A549 (cell line): Measurements from ENCODE around the gene UGT1A7. TPM values are rescaled to one million over a fixed set of nuclear protein-coding genes. Genes with fewer than 3 reads are reported as not detected.

Experiments
- ATAC-seq, 2 experiments: fragments of 200-7000 bp in 1 of 2; fragments of >200 bp in 1 of 2; cut with Nextera tagmentation in 1 of 2; cut with Tn5 transposase in 1 of 2; 3 replicates each; pipeline versions ENCODE4 v1.8.0 to v1.9.1; 2018 to 2020; ENCODE audit warnings: mild to moderate bottlenecking in 1 of 2, moderate library complexity in 1 of 2
- CTCF ChIA-PET: fragments of 300-600 bp; sonication (Branson Sonifier 250); formaldehyde crosslinking; extraction: SDS; loops from one replicate; lab custom pipeline; 2021; ENCODE audit warnings: antibody characterized with exemption, inconsistent platforms; lab: Yijun Ruan, JAX
- POLR2A ChIA-PET: fragments of 350-600 bp; formaldehyde crosslinking; extraction: SDS; loops from one replicate; lab custom pipeline; 2021; ENCODE audit warnings: antibody characterized with exemption, inconsistent platforms; lab: Yijun Ruan, JAX
- DNase-seq, 2 experiments: peaks; one replicate each; pipeline versions ENCODE4 v3.0.0 to v3.0.0-alpha.2; 2011 to 2016; ENCODE audit warnings: low read depth in 1 of 2, low spot score in 1 of 2
- FAIRE-seq: peaks from 2 replicates; lab custom pipeline; 2011; peaks lifted over from hg19 to GRCh38; lab: Jason Lieb, UNC
- H3K27ac ChIP-seq, 2 experiments: fragments of >200 bp; sonication (Bioruptor Twin); formaldehyde crosslinking; 3 replicates each; pipeline ENCODE4 v1.5.1; 2016 to 2017
- H3K4me1 ChIP-seq: fragments of >200 bp; sonication (Bioruptor Twin); formaldehyde crosslinking; 3 replicates; pipeline ENCODE4 v1.6.1; 2016
- H3K4me2 ChIP-seq: fragments of >200 bp; sonication (Bioruptor Twin); formaldehyde crosslinking; 3 replicates; pipeline ENCODE4 v1.6.1; 2016
- H3K4me3 ChIP-seq: fragments of >200 bp; sonication (Bioruptor Twin); formaldehyde crosslinking; 3 replicates; pipeline ENCODE4 v1.5.1; 2016
- H3K9me3 ChIP-seq: fragments of >200 bp; sonication (Bioruptor Twin); formaldehyde crosslinking; 3 replicates; pipeline ENCODE4 v1.6.1; 2016
- ATOH8 ChIP-seq: fragments of 250-450 bp; sonication (Bioruptor Pico); IDR thresholded peaks from 2 replicates; pipeline ENCODE4 v1.5.0; 2020; ENCODE audit warnings: low read depth, mild to moderate bottlenecking, moderate library complexity
- BCL3 ChIP-seq: fragments of >200 bp; sonication (Bioruptor Twin); formaldehyde crosslinking; IDR thresholded peaks from 3 replicates; pipeline ENCODE4 v1.6.1; 2016
- BHLHE40 ChIP-seq: IDR thresholded peaks from 2 replicates; pipeline ENCODE4 v1.6.1; 2012; ENCODE audit warnings: low read depth, low read length, inconsistent platforms
- CTCF ChIP-seq: fragments of >200 bp; sonication (Bioruptor Twin); formaldehyde crosslinking; IDR thresholded peaks from 3 replicates; pipeline ENCODE4 v1.5.1; 2016
- E2F6 ChIP-seq: IDR thresholded peaks from 2 replicates; pipeline ENCODE4 v1.6.1; 2012; ENCODE audit warnings: low read depth, borderline replicate concordance
- EHF ChIP-seq: fragments of 250-450 bp; sonication (Bioruptor Pico); IDR thresholded peaks from 2 replicates; pipeline ENCODE4 v1.5.0; 2020; ENCODE audit warnings: mild to moderate bottlenecking
- ELK1 ChIP-seq: fragments of 150-350 bp; IDR thresholded peaks from 2 replicates; pipeline ENCODE4 v1.6.1; 2014; ENCODE audit warnings: low read depth, mild to moderate bottlenecking, low read length
- FOSB ChIP-seq: fragments of 250-450 bp; sonication (Bioruptor Pico); IDR thresholded peaks from 2 replicates; pipeline ENCODE4 v1.5.0; 2020; ENCODE audit warnings: mild to moderate bottlenecking, moderate library complexity
- FOSL2 ChIP-seq, 2 experiments: fragments of 450-650 bp in 1 of 2; fragments of >200 bp in 1 of 2; sonication (Bioruptor Twin) in 1 of 2; formaldehyde crosslinking; IDR thresholded peaks; 2 replicates each; pipeline versions ENCODE4 v1.5.0 to v1.6.1; 2016 to 2020; ENCODE audit warnings: mild to moderate bottlenecking in 1 of 2, moderate library complexity in 1 of 2
- FOXS1 ChIP-seq: fragments of 250-450 bp; sonication (Bioruptor Pico); IDR thresholded peaks from 2 replicates; pipeline ENCODE4 v1.5.0; 2020; ENCODE audit warnings: mild to moderate bottlenecking, moderate library complexity
- GATA3 ChIP-seq: IDR thresholded peaks from 2 replicates; pipeline ENCODE4 v1.6.1; 2012; ENCODE audit warnings: borderline replicate concordance
- HDAC2 ChIP-seq: fragments of 200-600 bp; sonication (generic); IDR thresholded peaks from 2 replicates; pipeline ENCODE4 v1.6.1; 2016
- HES2 ChIP-seq: fragments of >200 bp; sonication (Bioruptor Twin); formaldehyde crosslinking; IDR thresholded peaks from 2 replicates; pipeline ENCODE4 v1.6.1; 2016
- HEYL ChIP-seq: fragments of 250-450 bp; sonication (Bioruptor Pico); IDR thresholded peaks from 2 replicates; pipeline ENCODE4 v1.8.0; 2021; ENCODE audit warnings: mild to moderate bottlenecking, moderate library complexity
- HMGXB4 ChIP-seq: fragments of 250-450 bp; sonication (Bioruptor Pico); IDR thresholded peaks from 2 replicates; pipeline ENCODE4 v1.5.0; 2021; ENCODE audit warnings: mild to moderate bottlenecking, moderate library complexity, borderline replicate concordance
- HOXA7 ChIP-seq: fragments of 250-450 bp; sonication (Bioruptor Pico); IDR thresholded peaks from 2 replicates; pipeline ENCODE4 v1.5.0; 2020; ENCODE audit warnings: mild to moderate bottlenecking, moderate library complexity
- HOXB13 ChIP-seq: fragments of 250-450 bp; sonication (Bioruptor Pico); IDR thresholded peaks from 2 replicates; pipeline ENCODE4 v1.5.0; 2020; ENCODE audit warnings: low read depth, mild to moderate bottlenecking, moderate library complexity
- HOXB5 ChIP-seq: fragments of 250-450 bp; sonication (Bioruptor Pico); IDR thresholded peaks from 2 replicates; pipeline ENCODE4 v1.5.0; 2020; ENCODE audit warnings: mild to moderate bottlenecking, moderate library complexity
- JUN ChIP-seq, 2 experiments: fragments of >200 bp; sonication (Bioruptor Twin); formaldehyde crosslinking; IDR thresholded peaks; 2 replicates in 1 of 2; 3 replicates in 1 of 2; pipeline ENCODE4 v1.6.1; 2016 to 2017
- NPAS2 ChIP-seq: fragments of 250-450 bp; sonication (Bioruptor Pico); IDR thresholded peaks from 2 replicates; pipeline ENCODE4 v1.8.0; 2022; ENCODE audit warnings: mild to moderate bottlenecking, moderate library complexity, borderline replicate concordance
- PHF8 ChIP-seq: fragments of 200-600 bp; sonication (generic); IDR thresholded peaks from 2 replicates; pipeline ENCODE4 v1.6.1; 2016; ENCODE audit warnings: low read depth, mild to moderate bottlenecking, antibody characterized with exemption, moderate library complexity, borderline replicate concordance
- POLR2AphosphoS2 ChIP-seq: conservative IDR thresholded peaks from 2 replicates; pipeline ENCODE4 v1.6.1; 2012; ENCODE audit warnings: low read length, improper control_type of control experiment, inconsistent platforms
- RARB ChIP-seq: fragments of 250-450 bp; sonication (Bioruptor Pico); IDR thresholded peaks from 2 replicates; pipeline ENCODE4 v1.8.0; 2021; ENCODE audit warnings: mild to moderate bottlenecking, moderate library complexity
- RFX5 ChIP-seq: fragments of 450-650 bp; IDR thresholded peaks from 2 replicates; pipeline ENCODE4 v1.7.1; 2014; ENCODE audit warnings: antibody characterized with exemption, mild to moderate bottlenecking, moderate library complexity
- TFCP2L1 ChIP-seq: fragments of 250-450 bp; sonication (Bioruptor Pico); IDR thresholded peaks from 2 replicates; pipeline ENCODE4 v1.5.0; 2021; ENCODE audit warnings: mild to moderate bottlenecking
- TP53 ChIP-seq: fragments of 250-450 bp; sonication (Bioruptor Pico); IDR thresholded peaks from 2 replicates; pipeline ENCODE4 v1.5.0; 2021; ENCODE audit warnings: mild to moderate bottlenecking, moderate library complexity
- USF2 ChIP-seq: fragments of 450-650 bp; IDR thresholded peaks from 2 replicates; pipeline ENCODE4 v1.6.1; 2014; ENCODE audit warnings: antibody characterized with exemption
- ZSCAN20 ChIP-seq: fragments of 250-450 bp; sonication (Bioruptor Pico); IDR thresholded peaks from 2 replicates; pipeline ENCODE4 v1.8.0; 2022; ENCODE audit warnings: mild to moderate bottlenecking, moderate library complexity
- WGBS: methylation state at CpG from one replicate; pipeline ENCODE4 v1.1.6; 2017; ENCODE audit errors: missing lambda C conversion rate; 5-methylcytosine and 5-hydroxymethylcytosine counted together
- polyA plus RNA-seq, 4 experiments: library from polyadenylated mRNA; depleted of rRNA in 3 of 4; stranded (reverse); fragments of >200 nt; fragmentation: RNase III in 1 of 4; extraction: RNeasy Plus Mini Kit Qiagen cat#74134 plus additional on column Dnase treatment in 1 of 4; gene quantifications; 2 replicates in 3 of 4; 3 replicates in 1 of 4; pipeline ENCODE4 v1.2.3, GENCODE V29; 2011 to 2017

UGT1A7 gene
- polyA plus RNA-seq, 2 of the 4 experiments (the other 2 are of a cell fraction) = 8.9 to 9.8 TPM

- TF ChIP-seq HOXB5 (CRISPR knock-in tag) (peak; percentile 75), BHLHE40 (no peak)
Measured at GRCh38 chr2:233698740-233699139, 17.0 kb downstream of the UGT1A7 start (continued).

- 5% methylated on average over 8 of the region's 8 CpGs for WGBS
- Histone ChIP-seq H3K9me3 (peaks cover 54% of the 10 kb centered on the region), H3K4me1 (peaks cover 34% of the 10 kb centered on the region), H3K27ac (peak overlapping the region; percentile 99 to 100), H3K4me2 (peak overlapping the region; percentile 52), H3K4me3 (no peak overlapping the region)
- FAIRE-seq (no peak), DNase-seq (no peak), ATAC-seq (peak; percentile 85)
- CTCF ChIA-PET = interaction anchor here (1.0 to 2.6 kb wide), 6 partner anchors 12 to 251 kb away, joined by 3 to 11 read pairs (median 4); no protein-coding TSS in a partner anchor
- POLR2A ChIA-PET = interaction anchor here (0.5 to 1.9 kb wide), 6 partner anchors 133 to 213 kb away, joined by 3 to 13 read pairs (median 8); partner anchors contain the start of gene USP40
- TF ChIP-seq FOSL2 (IDR thresholded peaks at IDR 0.05) (no peak), FOSL2 (CRISPR knock-in tag; IDR thresholded peaks at IDR 0.05) (no peak; the same call in 1 of the 2 replicates), HOXA7 (CRISPR knock-in tag) (peak; percentile 73; the same call in 1 of the 2 replicates), RARB (CRISPR knock-in tag) (peak; percentile 70; the same call in 1 of the 2 replicates), EHF (CRISPR knock-in tag) (peak; percentile 65), USF2 (no peak), PHF8 (no peak), TP53 (CRISPR knock-in tag) (no peak), E2F6 (peak; percentile 16; the same call in 1 of the 2 replicates), ATOH8 (CRISPR knock-in tag) (peak; percentile 86), FOSB (CRISPR knock-in tag) (peak; percentile 32; the same call in 1 of the 2 replicates), HDAC2 (no peak), FOXS1 (CRISPR knock-in tag) (peak; percentile 20; the same call in 1 of the 2 replicates), BCL3 (no peak), POLR2AphosphoS2 (no peak), TFCP2L1 (peak; percentile 9; the same call in 1 of the 2 replicates), HEYL (CRISPR knock-in tag) (peak; percentile 20; the same call in 1 of the 2 replicates), JUN (IDR thresholded peaks at IDR 0.05) (no peak; a peak in 1 of 5 replicates), HES2 (no peak; the same call in 1 of the 2 replicates), ELK1 (no peak), HOXB5 (CRISPR knock-in tag) (peak; percentile 87), HOXB13 (CRISPR knock-in tag) (peak; percentile 95), RFX5 (no peak), CTCF (no peak), HMGXB4 (CRISPR knock-in tag) (0 out of 2 replicates have a peak, but pooled peaks have one; percentile 79), NPAS2 (CRISPR knock-in tag) (no peak), ZSCAN20 (CRISPR knock-in tag) (peak; percentile 87), GATA3 (no peak)
Measured at GRCh38 chr2:233699424-233700027, 17.8 kb downstream of the UGT1A7 start.
